HG02973 (cell line): ENCODE measurements around the gene MARK4.

Experiments used
- ATAC-seq: cut with Tn5 transposase; IDR thresholded peaks from one replicate; pipeline ENCODE4 v1.9.1; 2021; ENCODE audit warnings: moderate library complexity; ENCODE audit not compliant: unreplicated experiment

Gene MARK4

DNA sequence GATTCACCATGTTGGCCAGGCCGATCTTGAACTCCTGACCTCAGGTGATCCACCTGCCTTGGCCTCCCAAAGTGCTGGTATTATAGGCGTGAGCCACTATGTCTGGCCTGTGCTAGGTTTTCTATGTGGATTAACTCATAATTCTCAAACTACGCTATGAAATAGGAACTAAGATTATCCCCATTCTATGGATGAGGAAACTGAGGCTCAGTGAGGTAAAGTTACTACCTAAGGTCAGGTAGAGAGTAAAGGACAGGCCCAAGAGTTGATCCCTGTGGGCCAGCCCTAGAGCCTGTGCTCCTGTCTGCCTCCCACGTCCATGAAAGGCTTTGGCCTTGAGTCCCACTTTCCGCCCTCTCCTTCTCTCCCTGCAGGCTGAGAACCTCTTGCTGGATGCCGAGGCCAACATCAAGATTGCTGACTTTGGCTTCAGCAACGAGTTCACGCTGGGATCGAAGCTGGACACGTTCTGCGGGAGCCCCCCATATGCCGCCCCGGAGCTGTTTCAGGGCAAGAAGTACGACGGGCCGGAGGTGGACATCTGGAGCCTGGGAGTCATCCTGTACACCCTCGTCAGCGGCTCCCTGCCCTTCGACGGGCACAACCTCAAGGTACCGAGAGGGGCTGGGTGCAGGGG lies 20.1 kb downstream of the MARK4 start:
- ATAC-seq, result no peak

DNA sequence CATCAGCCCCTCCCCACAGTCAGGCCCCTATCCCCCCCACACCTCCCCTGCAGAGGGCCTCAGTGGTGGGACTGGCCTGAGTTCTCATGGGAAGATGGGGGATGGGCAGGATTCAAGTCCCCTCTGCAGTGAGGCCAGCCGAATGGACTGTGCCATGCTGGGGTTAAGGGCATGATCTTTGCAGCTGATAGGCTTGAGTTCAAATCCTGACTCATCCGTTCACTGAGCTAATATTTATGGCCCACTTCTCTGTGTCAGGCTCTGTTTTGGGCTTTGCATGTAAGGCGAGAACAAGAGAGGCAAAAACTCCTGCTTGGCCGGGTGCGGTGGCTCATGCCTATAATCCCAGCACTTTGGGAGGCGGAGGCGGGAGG lies 20.7 kb downstream of the MARK4 start:
- ATAC-seq, result no peak

DNA sequence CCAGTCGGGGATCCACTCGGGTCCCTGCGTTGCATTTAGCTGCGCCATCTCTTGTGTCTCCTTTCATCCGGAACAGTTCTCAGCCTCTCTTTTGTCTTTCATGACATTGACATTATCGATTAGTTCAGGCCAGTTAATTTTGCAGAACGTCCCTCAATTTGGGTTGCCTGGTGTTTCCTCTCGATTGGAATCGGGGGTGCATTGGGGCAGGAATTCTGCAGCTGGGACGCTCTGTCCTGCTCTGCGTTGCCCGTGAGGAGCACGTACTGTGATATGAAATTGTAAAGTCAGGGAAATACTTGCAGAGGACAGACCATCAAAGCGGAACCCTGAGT lies 22.4 kb downstream of the MARK4 start:
- no peak for ATAC-seq

DNA sequence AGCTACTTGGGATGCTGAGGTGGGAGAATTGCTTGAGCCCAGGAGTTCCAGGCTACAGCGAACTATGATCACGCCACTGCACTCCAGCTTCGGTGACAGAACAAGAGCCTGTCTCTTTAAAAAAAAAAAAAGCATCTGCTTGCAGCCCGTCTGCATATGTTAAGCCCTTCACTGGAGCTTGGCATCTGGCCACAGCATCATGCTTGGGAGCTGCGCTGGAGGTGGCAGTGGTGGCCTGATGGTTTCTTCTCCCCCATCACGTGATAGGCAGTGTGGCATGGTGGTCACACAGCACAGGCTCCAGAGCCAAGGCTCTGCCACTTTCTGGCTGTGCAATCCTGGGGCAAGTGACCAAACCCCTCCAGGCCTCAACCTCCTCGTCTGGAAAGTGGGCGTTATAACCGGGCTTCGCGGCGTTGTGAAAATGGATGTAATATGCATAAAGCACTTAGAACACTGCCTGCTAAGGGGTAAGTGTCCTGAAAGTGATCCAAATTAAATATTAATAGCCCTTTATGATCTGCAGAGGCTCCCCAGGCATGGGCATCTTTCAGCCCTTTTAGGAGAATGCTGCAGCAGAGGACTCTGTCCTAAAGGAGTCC lies 24.4 kb downstream of the MARK4 start:
- no peak for ATAC-seq

DNA sequence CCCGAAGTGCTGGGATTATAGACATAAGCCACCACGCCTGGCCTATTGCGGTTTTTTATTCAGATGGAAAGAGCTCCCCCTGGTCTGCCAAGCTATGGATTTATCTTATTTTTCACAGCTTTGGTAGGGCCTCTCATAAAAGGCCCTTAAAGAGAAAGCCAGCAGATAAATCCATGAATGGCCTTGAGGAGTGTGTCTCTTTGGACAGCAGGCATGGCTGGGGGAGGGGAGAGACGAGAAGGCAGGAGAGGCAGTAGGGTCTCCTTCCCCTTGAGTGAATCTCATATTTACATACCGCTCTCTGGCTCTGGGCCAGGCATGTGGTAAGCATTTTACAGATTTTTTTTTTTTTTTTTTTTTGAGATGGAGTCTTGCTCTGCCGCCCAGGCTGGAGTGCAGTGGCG lies 25.2 kb downstream of the MARK4 start:
- no peak for ATAC-seq

DNA sequence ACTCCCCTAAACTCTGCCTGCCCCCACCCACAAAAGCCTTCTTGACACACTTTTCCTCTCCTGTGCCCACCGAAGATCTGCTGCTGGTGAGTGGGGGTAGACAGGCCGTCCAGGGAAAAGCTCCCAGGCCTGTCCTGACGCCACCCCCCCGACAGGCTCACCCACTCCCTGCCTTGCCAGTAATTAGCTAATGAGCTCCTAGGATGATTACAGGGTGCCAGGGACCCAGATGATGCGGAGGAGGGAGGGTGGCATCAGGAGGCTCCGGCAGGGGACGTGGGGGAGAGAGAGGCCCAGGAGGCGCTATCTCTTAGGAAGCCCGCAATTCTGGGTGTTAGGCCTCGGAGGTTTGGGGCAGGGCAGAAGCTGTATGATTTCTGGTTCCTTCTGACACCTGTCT lies 27.0 kb downstream of the MARK4 start:
- no peak for ATAC-seq

DNA sequence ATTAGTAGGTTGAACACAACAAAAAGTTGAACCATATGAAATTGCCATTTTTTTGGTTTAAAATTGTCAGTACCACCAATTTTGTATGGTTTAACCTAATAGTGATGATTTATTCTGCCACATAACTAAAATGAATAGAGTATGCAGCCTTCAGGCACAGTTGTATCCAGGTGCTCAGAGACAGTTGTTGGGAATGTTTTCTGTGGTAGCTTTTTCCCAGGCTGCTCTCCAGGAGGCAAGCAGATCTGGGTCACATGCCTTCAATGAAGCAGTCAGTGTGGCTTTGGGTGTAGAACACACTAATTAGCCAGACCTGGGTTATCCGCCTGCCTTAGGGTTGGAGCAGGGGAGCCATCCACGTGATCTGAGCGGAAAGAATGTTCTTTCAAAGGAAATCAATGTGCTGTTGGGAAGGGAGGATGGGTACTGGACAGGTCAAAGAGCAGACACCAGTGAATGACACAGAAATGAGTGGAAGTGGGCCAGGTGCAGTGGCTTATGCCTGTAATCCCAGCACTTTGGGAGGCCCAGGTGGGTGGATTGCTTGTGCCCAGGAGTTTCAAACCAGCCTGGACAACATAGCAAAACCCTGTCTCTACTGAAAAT lies 28.6 kb downstream of the MARK4 start:
- ATAC-seq, result no peak

DNA sequence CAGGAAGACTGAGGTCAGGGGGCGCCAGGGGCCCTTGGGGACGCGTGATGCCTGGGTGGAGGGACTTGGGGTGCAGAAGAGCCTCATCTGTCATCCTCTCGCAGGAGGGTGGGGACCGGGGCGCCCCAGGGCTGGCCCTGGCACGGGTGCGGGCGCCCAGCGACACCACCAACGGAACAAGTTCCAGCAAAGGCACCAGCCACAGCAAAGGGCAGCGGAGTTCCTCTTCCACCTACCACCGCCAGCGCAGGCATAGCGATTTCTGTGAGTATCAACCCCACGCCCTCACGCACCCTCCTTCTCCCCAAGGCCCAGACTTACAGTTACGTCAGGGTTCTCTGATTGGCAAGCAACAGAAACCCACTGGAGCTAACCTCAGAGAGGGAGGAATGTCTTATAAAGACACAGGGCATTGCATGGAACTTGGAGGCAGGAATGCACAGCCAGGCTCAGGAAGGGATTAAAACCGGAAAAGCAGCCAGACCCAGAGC lies 29.4 kb downstream of the MARK4 start:
- no peak for ATAC-seq

DNA sequence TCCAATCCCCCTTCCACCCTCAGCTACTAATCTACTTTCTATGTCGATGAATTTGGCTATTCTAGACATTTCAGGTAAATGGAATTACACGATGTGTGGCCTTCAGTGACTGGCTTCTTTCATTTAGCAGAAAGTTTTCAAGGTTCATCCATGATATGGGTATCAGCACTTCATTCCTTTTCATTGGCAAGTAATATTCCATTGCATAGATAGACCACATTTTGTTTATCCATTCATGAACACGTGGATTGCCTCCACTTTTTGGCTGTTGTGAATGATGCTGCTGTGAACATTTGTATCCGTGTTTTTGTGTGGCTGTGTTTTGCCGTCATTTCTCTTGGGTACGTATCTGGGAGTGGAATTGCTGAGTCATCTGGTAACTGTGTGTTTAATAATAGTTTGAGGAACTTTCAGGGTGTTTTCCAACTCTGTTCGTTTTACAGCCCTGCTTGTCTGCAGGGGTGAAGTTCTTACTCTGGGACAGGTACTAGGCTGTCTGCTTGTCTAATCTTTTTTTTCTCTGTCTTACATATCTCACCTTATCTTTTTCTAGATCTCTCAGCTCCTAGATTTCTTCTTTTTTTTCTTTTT lies 32.5 kb downstream of the MARK4 start:
- no peak for ATAC-seq

DNA sequence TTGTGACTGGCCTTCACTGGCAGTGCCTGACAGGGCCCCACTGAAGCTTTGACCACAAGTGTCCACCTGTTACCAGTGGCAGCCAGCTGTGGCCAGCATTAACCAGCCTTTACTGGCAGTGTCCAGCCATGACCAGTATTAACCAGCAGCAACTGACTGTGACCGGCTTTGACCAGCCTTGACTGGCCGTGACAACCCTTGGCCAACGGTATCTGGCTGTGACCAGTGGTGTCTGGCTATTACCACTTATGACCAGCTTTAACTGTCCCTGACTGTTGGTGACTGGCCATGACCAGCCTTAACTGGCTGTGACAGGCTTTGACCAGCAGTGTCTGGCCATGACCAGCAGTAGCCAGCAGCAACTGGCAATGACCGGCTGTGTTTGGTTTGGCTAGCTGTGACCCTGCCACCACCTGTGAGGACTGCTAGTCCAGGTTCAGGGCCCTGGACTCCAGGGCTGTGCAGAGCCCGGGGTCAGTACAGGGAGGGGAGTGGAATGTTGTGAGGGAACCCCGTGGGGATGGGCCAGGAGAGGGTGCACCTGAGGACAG lies 39.4 kb downstream of the MARK4 start:
- no peak for ATAC-seq

DNA sequence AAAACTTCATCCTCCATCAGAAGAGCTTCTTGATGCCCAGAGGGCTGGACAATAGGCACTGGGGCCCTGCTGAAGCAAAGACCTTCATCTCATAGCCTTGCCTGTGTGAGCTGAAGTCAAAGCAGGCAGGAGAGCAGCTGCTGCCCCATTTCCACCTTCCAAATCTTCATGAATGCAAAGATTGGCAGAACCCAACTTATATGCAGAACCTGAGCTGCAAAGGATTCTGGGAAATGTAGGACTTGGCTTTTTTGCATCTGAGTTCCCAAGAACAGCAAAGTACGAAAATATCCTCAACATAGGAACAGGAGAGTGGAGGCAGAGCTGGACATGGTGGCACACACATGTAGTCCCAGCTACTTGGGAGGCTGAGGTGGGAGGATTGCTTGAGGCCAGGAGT lies 40.8 kb downstream of the MARK4 start:
- no peak for ATAC-seq

DNA sequence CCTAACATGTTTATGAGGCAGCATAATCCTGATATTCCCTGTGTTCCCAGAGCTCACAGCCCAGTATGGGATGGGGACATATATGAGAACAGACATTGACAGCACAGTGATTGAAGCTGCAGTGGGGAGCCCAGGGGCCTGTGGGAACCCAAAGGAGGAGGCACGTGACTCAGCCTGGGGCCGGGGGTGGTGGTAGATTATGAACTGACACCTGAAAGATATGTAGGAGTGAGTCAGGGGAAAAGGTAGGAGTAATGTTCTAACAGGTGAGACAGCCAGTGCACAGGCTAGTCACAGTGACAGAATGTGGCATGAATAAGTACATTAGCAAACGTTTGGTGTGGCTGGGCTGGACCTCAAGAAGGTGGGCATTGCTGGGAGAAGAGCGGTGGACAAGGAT lies 42.6 kb downstream of the MARK4 start:
- no peak for ATAC-seq

DNA sequence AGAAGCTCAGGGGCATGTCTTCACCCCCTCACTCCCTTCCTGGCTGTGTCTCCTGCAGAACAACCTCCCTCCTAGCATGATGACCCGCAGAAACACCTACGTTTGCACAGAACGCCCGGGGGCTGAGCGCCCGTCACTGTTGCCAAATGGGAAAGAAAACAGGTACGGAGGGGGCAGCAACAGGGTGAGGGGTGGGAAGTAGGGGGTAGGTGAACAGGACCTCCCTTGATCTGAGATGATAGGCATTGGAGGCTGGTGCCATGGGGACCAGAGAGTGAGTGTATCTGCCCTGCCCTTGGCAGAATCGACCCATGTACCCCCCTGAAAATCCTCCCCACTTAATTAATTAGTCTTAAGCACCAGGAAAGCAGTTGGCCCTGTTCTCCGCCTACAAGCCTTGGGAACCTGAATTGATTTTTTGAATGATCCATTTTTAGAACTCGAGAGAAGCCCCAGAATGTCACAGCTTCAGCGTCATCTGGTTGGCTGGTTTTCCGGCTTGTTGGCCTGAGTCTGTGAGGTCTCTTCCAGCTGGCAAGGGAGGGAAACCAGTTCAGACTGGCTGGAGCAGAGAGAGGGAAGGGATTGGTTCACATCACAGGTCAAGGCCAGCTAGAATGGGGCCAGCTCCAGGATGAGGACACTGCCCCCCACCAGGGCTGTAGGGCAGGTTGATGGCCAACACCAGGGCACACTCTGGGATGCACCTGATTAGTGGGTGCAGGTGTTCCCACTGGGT lies 43.4 kb downstream of the MARK4 start:
- no peak for ATAC-seq

DNA sequence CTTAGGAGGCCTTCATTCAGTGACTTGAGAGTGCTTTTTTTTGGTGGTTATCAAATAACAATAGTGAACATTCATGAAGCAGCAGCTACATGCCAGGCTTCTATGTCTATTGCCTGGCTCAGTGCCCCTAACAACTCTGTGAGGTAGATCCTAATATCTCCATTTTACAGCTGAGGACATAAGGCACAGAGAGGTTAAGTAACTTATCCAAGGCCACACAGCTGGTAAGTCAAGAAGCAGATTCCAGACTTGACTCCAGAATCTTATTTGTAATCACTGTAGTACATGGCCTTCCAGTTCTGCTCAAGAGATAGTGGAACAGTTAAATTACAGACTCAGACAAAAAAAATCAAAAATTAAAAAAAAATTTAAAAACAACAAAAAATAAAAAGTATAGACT lies 44.8 kb downstream of the MARK4 start:
- no peak for ATAC-seq

DNA sequence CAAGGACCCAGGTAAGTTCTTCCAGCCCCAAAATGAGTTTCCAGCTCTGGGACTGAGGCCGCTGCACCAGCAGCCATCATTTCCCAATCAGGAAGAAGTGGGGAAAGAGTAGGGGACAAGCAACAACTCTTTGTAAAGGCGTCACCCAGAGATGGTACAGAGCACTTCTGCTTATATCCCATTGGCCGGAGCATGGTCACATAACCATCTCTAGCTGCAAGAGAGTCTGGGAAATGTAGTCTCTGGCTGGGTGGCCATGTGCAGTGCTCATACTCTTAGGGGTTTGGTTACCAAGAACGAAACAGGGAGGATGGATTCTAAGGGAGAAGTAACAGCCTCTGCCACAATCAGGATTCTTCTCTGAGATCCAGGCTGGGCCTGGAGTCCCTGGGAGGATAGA lies 45.3 kb downstream of the MARK4 start:
- ATAC-seq, result no peak

DNA sequence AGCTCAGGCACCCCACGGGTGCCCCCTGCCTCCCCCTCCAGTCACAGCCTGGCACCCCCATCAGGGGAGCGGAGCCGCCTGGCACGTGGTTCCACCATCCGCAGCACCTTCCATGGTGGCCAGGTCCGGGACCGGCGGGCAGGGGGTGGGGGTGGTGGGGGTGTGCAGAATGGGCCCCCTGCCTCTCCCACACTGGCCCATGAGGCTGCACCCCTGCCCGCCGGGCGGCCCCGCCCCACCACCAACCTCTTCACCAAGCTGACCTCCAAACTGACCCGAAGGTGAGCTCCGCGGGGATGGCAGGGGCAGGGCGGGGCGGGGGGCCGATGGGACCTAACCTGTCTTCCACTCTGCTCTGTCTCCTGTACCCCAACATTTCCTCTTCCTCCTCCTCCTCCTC lies 46.6 kb downstream of the MARK4 start:
- ATAC-seq, result no peak

DNA sequence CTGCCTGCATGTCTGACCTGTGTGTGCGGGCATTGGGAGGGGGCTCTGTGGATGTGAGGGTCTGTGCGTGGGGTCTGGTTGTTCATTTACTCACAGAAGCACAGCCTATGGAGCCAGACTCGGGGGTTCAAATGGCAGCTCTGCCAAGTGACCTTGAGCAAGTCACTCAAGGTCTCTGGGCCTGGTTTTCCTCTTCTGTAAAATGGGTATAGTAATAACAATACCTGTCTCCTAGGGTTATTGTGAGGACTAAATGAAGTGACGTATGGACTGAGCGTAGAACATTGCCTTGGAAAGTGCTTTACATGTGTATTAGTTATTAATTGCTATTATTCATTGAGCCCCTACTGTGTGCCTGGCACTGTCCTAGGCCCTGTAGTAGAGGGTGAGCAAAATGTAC lies 47.2 kb downstream of the MARK4 start:
- no peak for ATAC-seq

DNA sequence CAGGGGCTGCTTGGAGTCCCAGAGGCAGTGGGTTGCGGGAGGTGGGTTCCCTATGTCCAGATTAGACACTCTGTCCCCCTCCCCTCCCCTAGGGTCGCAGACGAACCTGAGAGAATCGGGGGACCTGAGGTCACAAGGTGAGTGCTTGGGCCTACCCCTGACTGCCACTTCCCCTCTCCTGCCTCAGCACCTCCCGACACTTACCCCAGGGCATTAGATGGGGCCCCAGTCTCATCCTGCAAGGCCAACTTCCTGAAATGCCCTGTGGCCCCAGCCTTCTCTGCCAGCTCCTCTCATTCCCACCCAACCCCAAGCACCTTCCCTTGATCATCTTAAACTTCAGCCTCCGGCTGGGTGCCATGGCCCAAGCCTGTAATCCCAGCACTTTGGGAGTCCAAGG lies 48.6 kb downstream of the MARK4 start:
- ATAC-seq, result no peak

DNA sequence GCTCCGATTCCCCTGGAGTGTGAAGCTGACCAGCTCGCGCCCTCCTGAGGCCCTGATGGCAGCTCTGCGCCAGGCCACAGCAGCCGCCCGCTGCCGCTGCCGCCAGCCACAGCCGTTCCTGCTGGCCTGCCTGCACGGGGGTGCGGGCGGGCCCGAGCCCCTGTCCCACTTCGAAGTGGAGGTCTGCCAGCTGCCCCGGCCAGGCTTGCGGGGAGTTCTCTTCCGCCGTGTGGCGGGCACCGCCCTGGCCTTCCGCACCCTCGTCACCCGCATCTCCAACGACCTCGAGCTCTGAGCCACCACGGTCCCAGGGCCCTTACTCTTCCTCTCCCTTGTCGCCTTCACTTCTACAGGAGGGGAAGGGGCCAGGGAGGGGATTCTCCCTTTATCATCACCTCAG lies 51.3 kb downstream of the MARK4 start:
- no peak for ATAC-seq

DNA sequence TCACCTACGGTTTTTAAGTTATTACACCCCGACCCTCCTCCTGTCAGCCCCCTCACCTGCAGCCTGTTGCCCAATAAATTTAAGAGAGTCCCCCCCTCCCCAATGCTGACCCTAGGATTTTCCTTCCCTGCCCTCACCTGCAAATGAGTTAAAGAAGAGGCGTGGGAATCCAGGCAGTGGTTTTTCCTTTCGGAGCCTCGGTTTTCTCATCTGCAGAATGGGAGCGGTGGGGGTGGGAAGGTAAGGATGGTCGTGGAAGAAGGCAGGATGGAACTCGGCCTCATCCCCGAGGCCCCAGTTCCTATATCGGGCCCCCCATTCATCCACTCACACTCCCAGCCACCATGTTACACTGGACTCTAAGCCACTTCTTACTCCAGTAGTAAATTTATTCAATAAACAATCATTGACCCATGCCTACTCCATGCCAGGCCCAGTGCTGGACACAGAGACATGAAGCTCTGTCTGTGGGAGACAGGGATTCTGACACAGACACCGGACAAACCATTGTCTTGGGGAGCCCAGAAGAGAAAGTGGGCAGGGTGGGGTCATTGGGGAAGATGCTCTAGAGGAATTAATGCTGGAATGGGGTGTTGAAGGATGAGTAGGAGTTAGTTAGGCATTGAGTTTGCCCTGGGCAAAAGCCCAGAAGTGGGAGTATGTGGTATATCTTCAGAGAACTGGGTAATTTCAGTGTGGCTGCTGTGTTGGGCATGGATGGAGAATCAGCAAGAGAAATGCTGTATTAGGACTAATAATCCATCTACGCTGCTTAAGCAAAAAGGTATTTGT lies 52.4 kb downstream of the MARK4 start:
- no peak for ATAC-seq
